OCI-M2 (cell line): ENCODE results near the gene PRG3.
"Not testable (repeated sequence)": the region's sequence is repeated elsewhere in the genome, so short reads cannot be mapped to it uniquely, and the experiment has no call there.

Experiments used
- DNase-seq: peaks from one replicate; lab custom pipeline; 2025; ENCODE audit not compliant: unreplicated experiment; lab: John Stamatoyannopoulos, UW

PRG3 gene

DNA sequence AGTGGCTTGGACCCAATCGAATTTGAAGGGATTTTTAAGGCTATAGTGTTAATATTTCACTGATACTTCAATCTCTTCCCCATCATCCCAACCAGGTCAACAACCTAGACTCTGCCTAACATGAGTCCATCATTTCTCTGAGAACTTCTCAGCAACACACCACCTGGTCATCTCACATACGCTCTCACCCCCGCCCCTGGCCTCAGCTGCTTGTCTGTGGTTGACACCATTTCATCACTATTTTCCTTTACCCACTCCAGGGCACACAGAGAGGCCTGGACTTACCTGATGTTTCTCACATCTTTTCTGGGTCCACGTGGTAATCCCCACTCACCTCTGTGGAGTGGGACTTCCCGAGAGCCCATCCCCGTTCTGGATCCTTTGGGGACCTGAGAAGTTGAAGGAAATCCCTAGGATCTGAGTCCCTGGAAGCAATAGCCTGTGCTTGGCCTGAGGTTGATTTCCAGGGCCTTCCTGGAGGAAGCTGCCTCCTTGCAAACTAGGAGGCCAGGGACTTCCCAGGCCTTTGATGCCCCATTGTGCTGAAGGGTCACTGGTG lies 39.6 kb downstream of the PRG3 start:
- DNase-seq, result no peak

DNA sequence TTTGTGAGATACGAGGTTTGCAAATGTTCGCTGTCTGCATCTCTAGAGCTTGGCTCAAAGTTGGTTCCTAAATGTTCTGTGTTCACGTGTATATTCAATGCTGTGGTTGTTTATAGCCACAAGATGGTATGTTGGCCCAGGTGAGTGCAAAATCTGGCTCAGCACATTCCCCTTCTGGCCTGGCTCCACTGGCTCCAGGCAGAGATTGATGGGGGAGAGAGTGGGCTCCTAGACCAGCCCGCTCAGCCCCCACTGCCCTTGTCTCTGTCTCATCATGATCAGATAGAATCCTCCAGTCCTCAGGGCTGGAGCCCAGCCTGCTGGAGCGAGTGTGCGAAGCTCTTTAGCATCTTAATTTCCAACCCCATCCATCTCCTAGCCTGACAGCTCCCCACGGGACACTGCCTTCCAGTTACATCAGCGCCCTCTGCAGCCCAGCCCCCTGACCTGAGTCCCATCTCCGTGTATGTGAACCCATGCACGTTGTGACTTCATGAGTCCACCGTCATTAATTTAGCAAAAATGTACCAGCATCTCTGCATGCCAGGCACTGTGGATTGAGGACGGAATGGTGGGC lies 40.8 kb downstream of the PRG3 start:
- no peak for DNase-seq

DNA sequence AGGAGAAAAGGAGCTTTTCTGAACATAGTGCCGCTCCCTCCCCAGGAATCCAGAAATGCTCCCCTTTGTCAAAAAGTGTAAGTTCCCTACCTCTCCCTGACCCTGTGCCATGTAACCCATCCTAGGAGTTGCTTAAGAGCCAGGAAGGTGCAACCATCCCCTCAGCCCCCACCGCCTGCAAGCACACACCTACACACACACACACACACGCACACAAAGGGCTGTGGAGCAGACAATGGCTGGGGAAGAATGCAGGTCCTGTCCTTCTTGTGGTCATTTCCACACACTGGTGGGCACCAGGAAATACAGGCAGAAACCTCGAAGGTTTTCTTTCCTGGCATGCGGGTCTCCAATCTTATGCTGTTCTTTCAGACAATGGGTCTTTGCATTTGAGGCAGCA lies 41.6 kb downstream of the PRG3 start:
- DNase-seq, result no peak

DNA sequence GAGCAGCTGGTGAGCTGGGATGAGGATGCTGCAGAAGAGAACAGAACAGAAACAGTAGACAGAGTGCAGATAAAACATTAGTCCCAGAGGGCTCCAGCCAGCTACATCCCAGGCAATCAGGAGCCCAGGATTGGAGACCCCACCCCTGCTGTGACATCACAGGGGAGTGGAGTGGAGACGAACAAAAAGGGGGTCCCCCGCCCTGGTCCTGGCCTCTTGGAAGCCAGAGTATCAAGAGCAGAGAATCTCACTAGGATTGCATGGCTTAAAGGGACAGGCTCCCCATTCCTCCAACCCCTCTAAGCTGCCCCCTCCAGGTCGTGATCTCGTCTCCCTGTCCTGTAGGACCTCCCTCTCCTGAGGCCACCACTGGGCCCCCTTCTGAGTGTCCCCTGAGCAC lies 42.8 kb downstream of the PRG3 start, which contains the start of gene P2RX3:
Gene P2RX3, plus strand, starts transcription at position 211 of the 400 bp plus-strand sequence. CDS start 199 bp downstream, outside the sequence.
- no peak for DNase-seq

DNA sequence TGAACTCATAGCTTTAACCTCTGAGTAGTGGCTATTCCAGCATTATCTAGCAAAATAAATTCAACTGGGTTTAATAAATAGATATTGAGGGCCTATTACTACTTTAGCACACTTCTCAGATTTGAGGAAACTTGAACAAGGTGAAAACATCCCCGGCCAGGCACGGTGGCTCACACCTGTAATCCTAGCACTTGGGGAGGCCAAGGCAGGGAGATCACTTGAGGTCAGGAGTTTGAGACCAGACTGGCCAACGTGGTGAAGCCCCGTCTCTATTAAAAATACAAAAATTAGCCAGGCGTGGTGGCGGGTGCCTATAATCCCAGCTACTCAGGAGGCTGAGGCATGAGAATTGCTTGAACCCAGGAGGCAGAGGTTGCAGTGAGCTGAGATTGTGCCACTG lies 44.1 kb downstream of the PRG3 start:
- not testable (repeated sequence) for DNase-seq

DNA sequence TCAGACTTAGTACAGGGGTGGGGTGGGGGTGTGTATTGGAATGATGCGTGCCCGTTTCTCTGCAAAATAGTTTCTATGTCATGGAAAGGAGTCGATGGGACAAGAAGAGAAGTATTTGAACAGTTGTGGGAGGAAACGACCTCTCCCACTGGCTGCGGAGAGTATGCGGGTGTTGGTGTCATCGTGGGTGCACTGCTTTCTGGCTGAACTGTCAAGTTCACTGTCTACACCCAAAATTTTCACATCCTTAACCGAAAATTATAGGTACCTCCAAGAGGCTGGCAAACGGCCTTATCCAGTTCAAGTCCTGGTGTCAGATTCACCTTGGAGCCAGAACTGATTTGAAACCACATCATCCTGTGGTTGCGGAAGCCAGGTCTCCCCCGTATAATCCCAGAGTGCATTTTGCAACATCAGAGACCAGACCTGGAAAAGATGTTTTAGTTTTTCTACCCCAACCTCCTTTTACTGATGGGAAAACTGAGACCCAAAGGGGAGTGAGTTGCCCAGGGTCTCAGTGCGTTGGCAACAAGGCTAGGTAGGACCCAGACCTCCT lies 44.8 kb downstream of the PRG3 start:
- no peak for DNase-seq

DNA sequence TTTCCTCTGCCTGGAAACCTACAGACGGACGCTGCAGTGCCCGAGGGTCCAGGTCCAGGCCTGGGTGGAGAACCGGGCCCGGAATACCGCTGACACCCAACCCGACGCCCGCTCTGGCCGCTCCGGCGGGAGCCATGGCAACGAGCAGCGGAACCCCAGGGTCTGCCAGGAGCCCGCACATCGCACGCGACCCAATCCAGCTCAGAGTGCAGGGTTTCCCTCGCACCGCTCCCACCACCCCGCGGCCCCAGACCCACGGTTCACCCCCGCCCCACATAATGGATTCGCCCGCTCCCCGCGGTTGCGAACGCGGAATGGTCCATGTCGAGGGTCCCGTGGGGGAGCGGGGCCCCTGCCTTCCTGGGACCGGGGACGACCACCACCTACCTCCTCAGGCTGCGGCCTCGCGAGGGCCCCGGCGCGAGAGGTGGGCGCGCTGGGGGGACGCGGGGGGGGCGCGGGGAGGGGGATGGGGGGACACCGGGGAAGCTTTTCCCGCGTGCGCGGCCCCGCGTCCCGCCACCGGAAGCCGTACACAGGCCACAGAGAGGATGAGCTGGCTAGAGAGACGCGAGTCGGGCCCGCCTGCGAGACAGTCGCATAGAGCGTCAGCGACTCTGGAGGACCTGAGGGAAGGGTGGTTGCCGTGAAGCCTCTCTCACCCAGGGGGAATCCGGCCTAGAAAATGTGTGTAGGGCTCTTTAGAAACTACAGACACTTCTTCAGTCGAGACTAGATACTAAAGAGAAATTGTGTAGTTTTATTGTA lies 45.4 kb downstream of the PRG3 start, which contains the start of gene SSRP1:
Gene SSRP1, minus strand, starts transcription at position 550 of the 768 bp plus-strand sequence. CDS start 771 bp downstream, outside the sequence.
- no peak for DNase-seq

DNA sequence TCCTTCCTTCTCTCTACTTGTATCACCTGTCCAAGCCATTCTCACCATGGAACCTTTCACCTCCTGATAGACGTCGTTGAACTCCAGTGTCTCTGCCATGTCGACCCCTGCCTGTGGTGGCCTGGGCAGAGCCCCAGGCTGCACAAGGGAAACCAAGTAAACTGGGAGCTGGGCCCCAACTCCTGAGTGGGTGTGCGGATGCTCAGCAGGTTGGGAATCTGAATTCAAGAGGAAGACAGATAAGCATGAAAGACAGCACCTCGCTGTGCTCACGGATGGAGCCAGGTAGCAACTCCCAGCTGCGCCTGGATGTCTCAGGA lies 46.0 kb downstream of the PRG3 start:
- no peak for DNase-seq

DNA sequence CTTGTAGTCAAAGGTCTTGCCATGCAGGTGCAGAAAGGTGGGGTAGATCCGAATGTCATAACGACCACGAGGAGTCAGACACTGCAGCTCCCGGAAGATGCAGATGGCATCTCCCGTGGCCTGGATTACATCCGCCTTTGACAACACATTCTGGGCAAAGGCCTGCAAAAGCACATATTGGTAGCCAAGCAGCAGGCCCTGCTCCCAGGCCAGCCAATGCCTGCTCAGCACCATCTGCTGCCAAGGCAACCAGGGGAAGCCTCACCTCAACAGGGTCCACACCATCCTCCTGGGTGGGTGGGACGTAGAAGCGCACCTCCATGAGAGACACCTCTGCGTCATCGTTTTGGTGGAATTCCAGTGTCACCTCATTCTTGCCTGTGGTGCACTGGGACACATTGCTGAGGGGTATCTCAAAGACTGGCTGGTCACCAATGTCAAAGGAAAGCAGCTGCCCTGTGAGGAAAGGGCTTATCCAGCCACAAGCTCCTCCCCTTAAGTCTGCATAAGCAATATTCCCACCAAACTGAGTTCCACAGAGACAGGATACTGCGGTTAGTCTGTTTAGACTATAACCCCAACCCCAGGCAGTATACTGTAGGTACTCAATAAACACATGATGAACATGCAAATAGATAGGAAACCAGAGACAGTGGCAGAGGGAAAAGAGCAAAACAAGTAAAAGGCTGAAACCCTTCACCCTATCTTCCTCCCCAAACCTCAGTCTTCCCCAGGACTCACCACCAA lies 48.1 kb downstream of the PRG3 start:
- no peak for DNase-seq

DNA sequence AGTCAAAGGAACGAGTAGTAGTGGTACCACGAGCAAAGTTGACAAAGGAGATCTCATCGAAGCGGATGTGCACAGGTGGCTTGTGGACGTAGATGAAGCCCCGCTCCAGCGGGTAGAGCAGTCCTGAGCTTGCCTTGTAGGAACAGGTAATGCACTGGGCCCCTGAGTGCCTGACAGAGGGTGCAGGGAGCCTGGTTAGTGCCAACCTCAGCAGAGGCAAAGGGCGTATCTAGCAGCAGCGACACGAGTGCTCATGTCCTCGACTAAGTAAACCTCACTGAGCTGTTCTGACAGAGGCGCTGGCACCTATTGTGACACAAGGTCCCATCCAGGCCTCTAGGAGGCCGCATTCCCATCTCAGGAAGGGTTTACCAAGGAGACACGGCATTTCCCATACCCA lies 49.2 kb downstream of the PRG3 start:
- DNase-seq, result no peak

DNA sequence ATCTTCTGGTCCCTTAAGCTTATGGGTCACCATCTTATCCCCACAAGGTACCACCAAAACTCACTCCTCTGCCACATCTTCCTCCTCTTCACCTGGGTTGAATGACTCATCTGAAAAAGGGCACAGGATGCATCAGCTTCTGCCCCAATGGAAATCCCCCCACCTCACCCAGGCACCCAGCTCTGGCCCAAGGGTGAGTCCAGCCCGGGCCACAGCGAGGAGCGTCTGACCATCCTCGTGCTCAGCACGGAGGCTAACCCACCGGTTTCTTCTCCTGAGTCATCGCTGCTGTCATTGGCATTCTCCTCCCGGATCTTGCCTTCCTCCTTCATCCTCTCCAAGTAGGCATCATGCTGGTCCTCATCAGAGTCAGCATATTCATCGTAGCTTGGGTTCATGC lies 50.9 kb downstream of the PRG3 start:
- no peak for DNase-seq

DNA sequence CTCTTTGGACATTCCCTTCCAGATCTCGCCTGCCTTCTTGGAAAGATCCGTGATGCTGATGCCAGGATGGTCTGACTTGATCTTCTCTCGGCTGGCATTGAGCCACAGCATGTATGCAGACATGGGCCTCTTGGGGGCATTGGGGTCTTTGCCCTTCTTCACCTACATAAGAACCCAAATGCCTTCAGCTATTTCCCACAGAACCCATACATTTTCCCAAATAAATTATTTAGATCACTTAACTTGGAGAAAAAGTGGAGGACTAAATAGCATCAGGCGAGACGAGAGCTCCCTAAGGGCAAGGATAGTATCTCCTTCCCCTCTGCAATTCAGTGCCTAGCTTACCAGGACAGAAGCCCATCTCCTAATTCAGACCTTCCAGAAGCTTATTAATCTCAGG lies 53.2 kb downstream of the PRG3 start:
- DNase-seq, result no peak
